GM12801 (cell line): Measurements from ENCODE around the gene DGKG.

Experiments used
- CTCF ChIP-seq: IDR thresholded peaks from one replicate; pipeline ENCODE4 v1.5.1; 2011; ENCODE audit warnings: control low read depth; ENCODE audit not compliant: insufficient read length; ENCODE audit errors: extremely low read depth

DGKG gene

GRCh38 chr3:186184021-186184420 lies 178.0 kb downstream of the DGKG start:
- TF ChIP-seq CTCF: no peak

GRCh38 chr3:186182850-186183249 lies 179.2 kb downstream of the DGKG start:
- no peak for TF ChIP-seq CTCF

- TF ChIP-seq CTCF: no peak
Measured at GRCh38 chr3:186181901-186182300, 180.1 kb downstream of the DGKG start.

- TF ChIP-seq CTCF: no peak
Measured at GRCh38 chr3:186180891-186181481, 181.0 kb downstream of the DGKG start.

- no peak for TF ChIP-seq CTCF
Measured at GRCh38 chr3:186180151-186180550, 181.9 kb downstream of the DGKG start.

GRCh38 chr3:186178412-186178811 lies 183.6 kb downstream of the DGKG start:
- no peak for TF ChIP-seq CTCF

- no peak for TF ChIP-seq CTCF
Measured at GRCh38 chr3:186176373-186176990, 185.6 kb downstream of the DGKG start.
